ENCODE data around the gene OR1A2.

DNA sequence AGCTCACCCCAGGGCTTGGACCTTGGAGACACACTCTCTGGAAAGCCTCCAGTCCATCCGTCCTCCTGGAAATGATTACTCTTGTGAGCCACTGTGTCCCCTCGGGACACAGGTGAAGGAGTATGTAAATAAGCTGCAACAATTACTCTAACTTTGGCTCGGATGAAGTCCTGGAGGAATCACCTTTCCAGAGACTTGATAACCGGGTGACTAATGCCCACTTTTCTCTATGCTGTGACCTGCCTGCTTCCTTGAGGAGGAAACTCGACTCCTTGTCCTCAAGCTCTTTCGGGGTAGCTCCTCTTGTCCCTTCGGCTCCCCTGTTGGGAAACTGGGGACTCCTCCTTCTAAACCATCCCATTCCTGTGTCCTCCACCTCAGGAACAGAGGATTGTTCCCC, 10.0 kb downstream of the OR1A2 start, which contains the start of gene OR1A1:
- TF ChIP-seq, protein P1, sequence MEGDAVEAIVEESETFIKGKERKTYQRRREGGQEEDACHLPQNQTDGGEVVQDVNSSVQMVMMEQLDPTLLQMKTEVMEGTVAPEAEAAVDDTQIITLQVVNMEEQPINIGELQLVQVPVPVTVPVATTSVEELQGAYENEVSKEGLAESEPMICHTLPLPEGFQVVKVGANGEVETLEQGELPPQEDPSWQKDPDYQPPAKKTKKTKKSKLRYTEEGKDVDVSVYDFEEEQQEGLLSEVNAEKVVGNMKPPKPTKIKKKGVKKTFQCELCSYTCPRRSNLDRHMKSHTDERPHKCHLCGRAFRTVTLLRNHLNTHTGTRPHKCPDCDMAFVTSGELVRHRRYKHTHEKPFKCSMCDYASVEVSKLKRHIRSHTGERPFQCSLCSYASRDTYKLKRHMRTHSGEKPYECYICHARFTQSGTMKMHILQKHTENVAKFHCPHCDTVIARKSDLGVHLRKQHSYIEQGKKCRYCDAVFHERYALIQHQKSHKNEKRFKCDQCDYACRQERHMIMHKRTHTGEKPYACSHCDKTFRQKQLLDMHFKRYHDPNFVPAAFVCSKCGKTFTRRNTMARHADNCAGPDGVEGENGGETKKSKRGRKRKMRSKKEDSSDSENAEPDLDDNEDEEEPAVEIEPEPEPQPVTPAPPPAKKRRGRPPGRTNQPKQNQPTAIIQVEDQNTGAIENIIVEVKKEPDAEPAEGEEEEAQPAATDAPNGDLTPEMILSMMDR (IDR thresholded peaks at IDR 0.05): no peak
- no peak for TF ChIP-seq POLR2AphosphoS5 (IDR thresholded peaks at IDR 0.05)
